ENCODE results near the gene GRM8. TPM values are rescaled to one million over a fixed set of nuclear protein-coding genes. Genes with fewer than 3 reads are reported as not detected.

GRM8 gene
- total RNA-seq, 1 donor from 2014 or later, result 8.1 TPM

- H3K9me3 Mint-ChIP-seq, result no peaks in the 10 kb centered on the region
- TF ChIP-seq CTCF (conservative IDR thresholded peaks at IDR 0.05), result no peak
- H3K4me1 Mint-ChIP-seq (ENCODE audit: unreplicated experiment), result no peaks in the 10 kb centered on the region
- DNase-seq (ENCODE audit: extremely low spot score, unreplicated experiment), result no peak
- H3K36me3 Mint-ChIP-seq, result no peaks in the 10 kb centered on the region
- H3K4me3 Mint-ChIP-seq, result no peak overlapping the region
- H3K27me3 Mint-ChIP-seq, result no peaks in the 10 kb centered on the region
- H3K27ac Mint-ChIP-seq, result no peak overlapping the region
Observed at GRCh38 chr7:126718419-126718818, 534.3 kb downstream of the GRM8 start.

- Mint-ChIP-seq H3K4me1 (ENCODE audit: unreplicated experiment) (no peaks in the 10 kb centered on the region), H3K36me3 (no peaks in the 10 kb centered on the region), H3K4me3 (no peak overlapping the region), H3K9me3 (peaks cover 7% of the 10 kb centered on the region), H3K27me3 (no peaks in the 10 kb centered on the region), H3K27ac (no peak overlapping the region)
- DNase-seq (ENCODE audit: extremely low spot score, unreplicated experiment), result no peak
- no peak for TF ChIP-seq CTCF (conservative IDR thresholded peaks at IDR 0.05)
Observed at GRCh38 chr7:126716321-126716720, 536.4 kb downstream of the GRM8 start.

- Mint-ChIP-seq H3K9me3 (peaks cover 7% of the 10 kb centered on the region), H3K27me3 (no peaks in the 10 kb centered on the region), H3K4me3 (no peak overlapping the region), H3K36me3 (no peaks in the 10 kb centered on the region), H3K4me1 (ENCODE audit: unreplicated experiment) (no peaks in the 10 kb centered on the region), H3K27ac (no peak overlapping the region)
- no peak for DNase-seq (ENCODE audit: extremely low spot score, unreplicated experiment)
- TF ChIP-seq CTCF (conservative IDR thresholded peaks at IDR 0.05), result no peak
Observed at GRCh38 chr7:126715076-126715475, 537.7 kb downstream of the GRM8 start.

GRCh38 chr7:126702242-126703016, 550.3 kb downstream of the GRM8 start:
- no peaks in the 10 kb centered on the region for H3K27me3 Mint-ChIP-seq
- no peaks in the 10 kb centered on the region for H3K36me3 Mint-ChIP-seq
- no peak for TF ChIP-seq CTCF (conservative IDR thresholded peaks at IDR 0.05)
- no peak overlapping the region for H3K4me3 Mint-ChIP-seq
- H3K27ac Mint-ChIP-seq, result no peak overlapping the region
- peaks cover 19% of the 10 kb centered on the region for H3K4me1 Mint-ChIP-seq (ENCODE audit: unreplicated experiment)
- H3K9me3 Mint-ChIP-seq, result no peaks in the 10 kb centered on the region
- no peak for DNase-seq (ENCODE audit: extremely low spot score, unreplicated experiment)

GRCh38 chr7:126700807-126701604, 551.7 kb downstream of the GRM8 start:
- TF ChIP-seq CTCF (conservative IDR thresholded peaks at IDR 0.05), result no peak
- peaks cover 19% of the 10 kb centered on the region for H3K4me1 Mint-ChIP-seq (ENCODE audit: unreplicated experiment)
- no peak overlapping the region for H3K27ac Mint-ChIP-seq
- H3K4me3 Mint-ChIP-seq, result no peak overlapping the region
- H3K36me3 Mint-ChIP-seq, result no peaks in the 10 kb centered on the region
- H3K27me3 Mint-ChIP-seq, result no peaks in the 10 kb centered on the region
- no peaks in the 10 kb centered on the region for H3K9me3 Mint-ChIP-seq
- DNase-seq (ENCODE audit: extremely low spot score, unreplicated experiment), result no peak
